Thoracic aorta (tissue), 2 donors: ENCODE measurements around the gene RPS3. TPM values are rescaled to one million over a fixed set of nuclear protein-coding genes. Genes with fewer than 3 reads are reported as not detected.

ENCODE experiments used
- ATAC-seq: fragments of 150-250 bp; one replicate; pipeline ENCODE4 v1.8.0; 2017; ENCODE audit warnings: low read depth; ENCODE audit not compliant: insufficient number of reproducible peaks, low FRiP score
- DNase-seq: peaks from one replicate; pipeline ENCODE4 v3.0.0-alpha.2; 2020; ENCODE audit warnings: low spot score
- H3K27ac ChIP-seq, 2 donors: fragments of 200-600 bp; sonication (generic); 1 replicate in 1 of 2; 2 replicates in 1 of 2; pipeline ENCODE4 v1.5.1; 2016; ENCODE audit warnings: mild to moderate bottlenecking in 2 of 2, moderate library complexity in 2 of 2
- H3K27me3 ChIP-seq: fragments of 200-600 bp; sonication (generic); replicated peaks from 2 replicates; pipeline ENCODE4 v1.6.0; 2016; ENCODE audit warnings: mild to moderate bottlenecking; ENCODE audit not compliant: insufficient read depth
- H3K36me3 ChIP-seq: fragments of 200-600 bp; sonication (generic); one replicate; pipeline ENCODE4 v1.5.1; 2016
- H3K4me1 ChIP-seq, 2 donors: fragments of 200-600 bp; sonication (generic); 1 replicate in 1 of 2; 2 replicates in 1 of 2; pipeline versions ENCODE4 v1.5.1 to v1.6.0; 2016; ENCODE audit warnings: low read depth in 2 of 2, mild to moderate bottlenecking in 1 of 2; ENCODE audit not compliant: control insufficient read depth in 1 of 2
- H3K4me3 ChIP-seq: fragments of 200-600 bp; sonication (generic); 2 replicates; pipeline ENCODE4 v1.5.1; 2016; ENCODE audit warnings: mild to moderate bottlenecking
- H3K9me3 ChIP-seq: fragments of 200-600 bp; sonication (generic); 2 replicates; pipeline ENCODE4 v1.5.1; 2016
- CTCF ChIP-seq: fragments of 200-600 bp; sonication (generic); IDR thresholded peaks from one replicate; pipeline ENCODE4 v1.5.1; 2019; ENCODE audit warnings: antibody characterized with exemption
- total RNA-seq, 2 donors: library from RNA; depleted of rRNA; stranded (reverse); fragments of >200 nt; gene quantifications; one replicate each; pipeline versions ENCODE4 v1.1.0 to v1.2.3, GENCODE V29; 2016

The RPS3 gene
- total RNA-seq, 2 donors from 2014 or later, result 560 to 708 TPM

DNA sequence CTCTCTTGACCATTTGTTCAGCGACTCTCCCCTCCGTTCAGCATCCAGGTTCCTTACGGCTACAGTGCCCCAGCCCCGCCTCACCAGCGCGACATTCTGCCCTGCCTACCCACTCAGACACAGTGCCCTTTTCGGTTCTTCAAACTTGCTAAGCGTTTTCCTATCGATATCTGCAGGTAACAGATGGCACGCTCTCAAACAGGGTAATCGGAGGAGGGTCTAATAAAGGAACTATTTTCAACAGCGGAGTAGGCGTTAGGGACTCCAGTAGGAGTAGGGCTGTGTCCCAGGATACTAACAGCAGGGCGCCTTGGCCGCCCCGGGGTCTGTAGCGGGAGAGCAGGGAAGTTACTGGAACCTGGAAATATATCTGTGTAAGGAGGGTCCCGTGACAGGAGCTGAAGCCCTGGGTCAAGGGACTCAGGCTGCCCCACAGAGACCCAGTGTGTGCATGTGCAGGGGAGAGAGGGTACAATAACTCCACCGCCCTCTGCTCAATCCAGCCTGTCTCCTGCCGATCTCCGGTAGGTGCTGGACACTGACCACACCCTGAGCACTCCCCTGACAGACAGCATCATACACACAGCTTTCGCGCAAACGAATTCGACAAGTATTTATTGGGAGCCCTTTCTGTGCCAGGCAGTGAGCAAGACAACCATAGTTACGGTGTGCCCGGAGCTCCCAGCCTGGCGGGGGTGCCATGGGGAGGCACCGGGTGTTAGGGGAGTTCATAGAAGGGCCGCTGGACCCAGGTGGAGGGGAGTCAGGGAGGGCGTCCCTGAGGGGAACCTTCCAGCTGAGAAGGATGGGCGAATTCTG lies 31.6 kb downstream of the RPS3 start:
- no peaks in the 10 kb centered on the region for H3K27me3 ChIP-seq
- H3K4me3 ChIP-seq, result peak overlapping the region; percentile 67
- DNase-seq, result no peak
- H3K9me3 ChIP-seq, result peaks cover 4% of the 10 kb centered on the region
- TF ChIP-seq CTCF, result no peak
- no peaks in the 10 kb centered on the region for H3K36me3 ChIP-seq
- H3K4me1 ChIP-seq, result peaks cover 3 to 32% of the 10 kb centered on the region in 2 donors
- ATAC-seq, result no peak
- H3K27ac ChIP-seq, result peak overlapping the region; percentile 32 to 72

- DNase-seq, result no peak
- no peak for TF ChIP-seq CTCF
- peaks cover 4% of the 10 kb centered on the region for H3K9me3 ChIP-seq
- ATAC-seq, result no peak
- no peaks in the 10 kb centered on the region for H3K27me3 ChIP-seq
- peaks cover 3 to 32% of the 10 kb centered on the region in 2 donors for H3K4me1 ChIP-seq
- H3K36me3 ChIP-seq, result no peaks in the 10 kb centered on the region
- H3K27ac ChIP-seq, result no peak overlapping the region
- H3K4me3 ChIP-seq, result no peak overlapping the region
Measured at GRCh38 chr11:75431533-75432525, 32.5 kb downstream of the RPS3 start.

- TF ChIP-seq CTCF, result no peak
- Histone ChIP-seq H3K4me1 (peaks cover 3 to 23% of the 10 kb centered on the region in 2 donors), H3K27me3 (no peaks in the 10 kb centered on the region), H3K36me3 (no peaks in the 10 kb centered on the region), H3K4me3 (no peak within 1 kb of the TSS), H3K9me3 (peaks cover 4% of the 10 kb centered on the region), H3K27ac (no peak within 1 kb of the TSS)
- ATAC-seq (no peak), DNase-seq (no peak)
Measured at GRCh38 chr11:75432911-75433321, 33.6 kb downstream of the RPS3 start, which contains the start of gene KLHL35. TSS of gene KLHL35 (minus strand) at chr11:75433203. CDS start at chr11:75430629, 2,574 bp downstream.

DNA sequence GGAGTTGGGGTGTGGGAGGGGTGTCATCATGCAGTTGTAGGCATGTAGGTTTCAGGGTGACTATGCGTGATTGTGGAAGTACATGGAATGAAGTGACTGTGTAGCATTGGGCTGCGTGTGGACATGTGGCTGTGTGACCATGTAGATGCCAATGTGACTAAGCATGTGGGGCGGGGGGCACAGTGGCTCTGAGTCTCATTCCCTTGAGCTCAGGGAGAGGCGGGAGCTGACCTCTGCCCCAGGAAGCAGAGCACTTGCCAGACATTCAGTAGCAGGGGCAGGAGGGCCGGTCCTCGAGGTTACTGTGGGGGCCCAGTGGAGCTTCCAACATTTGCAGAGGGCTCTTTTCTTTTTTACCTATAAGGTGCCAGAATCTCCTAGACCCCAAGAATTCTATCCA lies 34.1 kb downstream of the RPS3 start:
- Histone ChIP-seq H3K36me3 (no peaks in the 10 kb centered on the region), H3K4me3 (no peak overlapping the region), H3K27me3 (no peaks in the 10 kb centered on the region), H3K9me3 (peaks cover 4% of the 10 kb centered on the region), H3K4me1 (peaks cover 3 to 23% of the 10 kb centered on the region in 2 donors), H3K27ac (no peak overlapping the region)
- DNase-seq (no peak), ATAC-seq (no peak)
- no peak for TF ChIP-seq CTCF

DNA sequence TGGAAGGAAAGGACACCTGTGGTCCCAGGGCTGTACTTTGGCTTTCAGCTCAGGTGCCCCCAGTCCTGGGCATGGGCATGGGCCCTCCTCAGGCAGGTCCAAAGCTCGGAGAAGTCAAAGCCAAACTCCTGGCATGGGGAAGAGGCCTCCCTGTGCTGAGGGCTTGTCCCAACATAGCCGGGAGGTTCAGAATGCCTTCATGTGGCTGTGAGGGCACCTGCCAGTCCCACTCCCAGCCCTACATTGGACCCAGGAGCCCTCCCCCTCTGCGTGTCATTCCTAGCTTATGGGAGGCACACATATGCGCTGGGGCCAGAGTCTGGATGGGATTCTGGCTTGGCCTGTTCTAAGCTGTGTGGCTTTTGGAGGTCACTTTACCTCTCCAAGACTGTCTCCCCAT lies 34.7 kb downstream of the RPS3 start:
- Histone ChIP-seq H3K27me3 (no peaks in the 10 kb centered on the region), H3K36me3 (no peaks in the 10 kb centered on the region), H3K4me1 (peaks cover 3 to 18% of the 10 kb centered on the region in 2 donors), H3K9me3 (peaks cover 4% of the 10 kb centered on the region), H3K27ac (no peak overlapping the region), H3K4me3 (no peak overlapping the region)
- DNase-seq (no peak), ATAC-seq (no peak)
- no peak for TF ChIP-seq CTCF
